Stomach smooth muscle (tissue), 2 donors: ENCODE data around the gene CCIN.

Experiments used
- H3K27ac ChIP-seq: one replicate; pipeline ENCODE4 v1.7.0; 2013; ENCODE audit warnings: mild to moderate bottlenecking, low read length, inconsistent platforms
- H3K27me3 ChIP-seq, 2 donors: one replicate each; pipeline ENCODE4 v1.7.0; 2013; ENCODE audit warnings: low read length in 2 of 2; ENCODE audit not compliant: insufficient read depth in 2 of 2, control insufficient read depth in 1 of 2
- H3K36me3 ChIP-seq, 2 donors: one replicate each; pipeline ENCODE4 v1.7.0; 2013; ENCODE audit warnings: low read length in 2 of 2; ENCODE audit not compliant: control insufficient read depth in 2 of 2, insufficient read depth in 2 of 2
- H3K4me1 ChIP-seq: one replicate; pipeline ENCODE4 v1.7.0; 2013; ENCODE audit warnings: low read length; ENCODE audit not compliant: control insufficient read depth, insufficient read depth
- H3K4me3 ChIP-seq, 2 donors: one replicate each; pipeline ENCODE4 v1.7.0; 2013; ENCODE audit warnings: low read length in 2 of 2
- H3K9ac ChIP-seq, 2 donors: one replicate each; pipeline ENCODE4 v1.7.0; 2013; ENCODE audit warnings: low read length in 2 of 2, mild to moderate bottlenecking in 1 of 2
- H3K9me3 ChIP-seq, 2 donors: one replicate each; pipeline ENCODE4 v1.7.0; 2013; ENCODE audit warnings: low read length in 2 of 2; ENCODE audit not compliant: control insufficient read depth in 2 of 2
- donor health status: healthy.
- donor health status: Pancreatic carcinoma.

CCIN gene

GRCh38 chr9:36213387-36213786, 44.2 kb downstream of the CCIN start:
- Histone ChIP-seq H3K36me3 (peaks cover 45% of the 10 kb centered on the region in 2 donors), H3K4me1 (peaks cover 20% of the 10 kb centered on the region), H3K9me3 (no peaks in the 10 kb centered on the region), H3K27ac (no peak overlapping the region), H3K9ac (no peak overlapping the region), H3K4me3 (no peak overlapping the region), H3K27me3 (no peaks in the 10 kb centered on the region)

GRCh38 chr9:36213989-36214388, 44.8 kb downstream of the CCIN start:
- peaks cover 45 to 48% of the 10 kb centered on the region in 2 donors for H3K36me3 ChIP-seq
- peaks cover 17% of the 10 kb centered on the region for H3K4me1 ChIP-seq
- no peak overlapping the region for H3K4me3 ChIP-seq
- peak overlapping the region; percentile 37 for H3K27ac ChIP-seq
- no peak overlapping the region for H3K9ac ChIP-seq
- H3K9me3 ChIP-seq, result no peaks in the 10 kb centered on the region
- H3K27me3 ChIP-seq, result no peaks in the 10 kb centered on the region

GRCh38 chr9:36214571-36214970, 45.4 kb downstream of the CCIN start:
- Histone ChIP-seq H3K27ac (no peak overlapping the region), H3K4me1 (peaks cover 17% of the 10 kb centered on the region), H3K27me3 (no peaks in the 10 kb centered on the region), H3K9ac (no peak overlapping the region), H3K9me3 (no peaks in the 10 kb centered on the region), H3K36me3 (peaks cover 49 to 54% of the 10 kb centered on the region in 2 donors), H3K4me3 (no peak overlapping the region)

GRCh38 chr9:36217256-36217968, 48.2 kb downstream of the CCIN start:
- Histone ChIP-seq H3K4me1 (peaks cover 6% of the 10 kb centered on the region), H3K36me3 (peaks cover 49 to 56% of the 10 kb centered on the region in 2 donors), H3K9ac (no peak overlapping the region), H3K27ac (peak overlapping the region; percentile 11), H3K9me3 (no peaks in the 10 kb centered on the region), H3K4me3 (no peak overlapping the region), H3K27me3 (no peaks in the 10 kb centered on the region)

- H3K4me3 ChIP-seq, result no peak overlapping the region
Measured at GRCh38 chr9:36218011-36218410, 48.8 kb downstream of the CCIN start.

GRCh38 chr9:36218411-36218901, 49.3 kb downstream of the CCIN start:
- H3K4me3 ChIP-seq, result no peak overlapping the region
- H3K9me3 ChIP-seq, result peaks cover 0 to 3% of the 10 kb centered on the region in 2 donors
- peaks cover 6% of the 10 kb centered on the region for H3K4me1 ChIP-seq
- H3K36me3 ChIP-seq, result peaks cover 50 to 65% of the 10 kb centered on the region in 2 donors
- no peak overlapping the region for H3K9ac ChIP-seq
- H3K27ac ChIP-seq, result no peak overlapping the region
- no peaks in the 10 kb centered on the region for H3K27me3 ChIP-seq

More at GRCh38 chr9:36218011-36218410, 48.8 kb downstream of the CCIN start:
- H3K27me3 ChIP-seq, result no peaks in the 10 kb centered on the region
- H3K9ac ChIP-seq, result no peak overlapping the region
- H3K27ac ChIP-seq, result no peak overlapping the region
- H3K36me3 ChIP-seq, result peaks cover 50 to 62% of the 10 kb centered on the region in 2 donors
- H3K4me1 ChIP-seq, result peaks cover 6% of the 10 kb centered on the region
- peaks cover 0 to 3% of the 10 kb centered on the region in 2 donors for H3K9me3 ChIP-seq
